NOMO-1 treated with DMSO at 0.1 percent for 48 hours (cell line): Measurements from ENCODE around the gene EFCAB6.

Experiments used
- DNase-seq: peaks from one replicate; lab custom pipeline; 2025; ENCODE audit not compliant: unreplicated experiment; lab: John Stamatoyannopoulos, UW

EFCAB6 gene

GRCh38 chr22:43642319-43643206, 169.5 kb downstream of the EFCAB6 start:
- no peak for DNase-seq

DNA sequence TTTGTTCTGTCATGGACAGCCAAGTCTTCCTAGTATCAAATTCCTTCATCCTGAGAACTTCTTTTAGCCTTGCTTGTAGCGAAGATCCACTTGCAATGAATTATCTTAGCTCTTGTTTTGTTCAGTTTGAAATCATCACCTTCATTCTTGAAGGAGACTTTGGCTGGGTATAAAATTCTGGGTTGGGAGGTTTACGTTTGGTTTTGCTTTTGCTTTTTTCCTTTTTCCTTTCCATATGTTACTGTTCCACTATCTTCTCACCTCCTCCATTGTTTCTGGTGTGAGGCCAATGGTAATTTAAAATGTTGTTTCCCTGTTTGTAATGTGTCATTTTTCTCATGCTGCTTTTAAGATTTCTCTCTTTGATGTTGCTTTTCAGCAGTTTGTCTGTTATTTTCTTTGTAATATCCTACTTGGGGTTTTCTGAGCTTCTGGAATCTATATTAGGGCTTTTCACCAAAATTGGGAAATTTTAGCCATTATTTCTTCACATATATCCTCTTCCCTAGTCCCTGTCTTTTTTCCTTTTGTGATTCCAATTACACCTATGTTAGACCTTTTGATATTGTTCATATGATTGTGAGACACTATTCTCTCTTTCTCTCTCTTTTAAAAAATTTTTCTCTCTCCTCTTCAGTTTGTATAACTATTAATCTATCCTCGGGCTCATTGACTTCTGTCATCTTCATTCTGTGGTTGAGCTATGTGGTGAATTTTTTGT, 172.7 kb downstream of the EFCAB6 start:
- no peak for DNase-seq

DNA sequence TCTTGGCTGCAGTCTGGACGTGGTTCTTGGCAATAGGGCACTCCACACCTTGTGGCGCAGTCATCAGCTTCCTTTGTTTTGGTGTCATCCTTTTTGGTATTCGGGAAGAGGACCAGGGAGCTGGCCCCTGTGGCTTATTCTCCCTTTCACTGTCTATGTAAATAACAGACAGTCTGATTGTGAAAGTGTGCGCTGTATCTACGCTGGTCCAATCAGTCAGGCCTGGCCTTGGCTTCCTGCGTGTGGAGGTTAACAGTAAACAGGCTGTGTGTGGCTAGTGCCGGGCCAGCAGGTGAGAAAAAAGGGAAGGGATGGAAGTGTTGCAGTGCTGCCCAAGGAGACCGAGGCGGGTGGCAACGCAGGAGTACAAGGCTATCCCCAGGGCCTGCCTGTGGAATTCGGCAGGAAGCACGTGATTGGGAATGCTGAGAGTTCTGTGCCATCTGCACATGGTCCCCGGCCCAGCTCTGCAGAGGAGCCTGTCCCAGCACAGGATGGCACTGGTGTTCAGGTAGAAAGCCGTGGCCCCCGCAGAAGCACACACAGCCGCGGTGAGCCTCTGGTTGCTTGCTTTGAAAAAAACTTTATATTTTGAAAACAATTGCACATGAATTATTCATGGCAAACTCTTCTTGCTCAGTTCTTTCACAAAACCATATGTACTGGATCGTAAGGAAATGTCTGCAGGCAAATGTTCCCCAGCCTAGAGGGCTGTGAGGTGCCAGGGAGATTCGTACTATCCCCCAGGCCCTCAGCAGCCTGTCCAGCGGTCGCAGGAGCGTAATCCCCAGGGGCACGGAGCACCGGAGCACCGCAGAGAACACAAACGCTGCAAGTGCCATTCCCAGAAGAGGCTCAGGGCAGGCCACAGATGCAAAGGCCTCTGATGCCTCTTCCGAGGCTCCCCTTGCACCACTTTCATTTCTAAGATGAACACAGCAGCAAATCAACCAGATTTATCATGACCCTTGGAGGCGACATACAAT, 174.5 kb downstream of the EFCAB6 start:
- no peak for DNase-seq

DNA sequence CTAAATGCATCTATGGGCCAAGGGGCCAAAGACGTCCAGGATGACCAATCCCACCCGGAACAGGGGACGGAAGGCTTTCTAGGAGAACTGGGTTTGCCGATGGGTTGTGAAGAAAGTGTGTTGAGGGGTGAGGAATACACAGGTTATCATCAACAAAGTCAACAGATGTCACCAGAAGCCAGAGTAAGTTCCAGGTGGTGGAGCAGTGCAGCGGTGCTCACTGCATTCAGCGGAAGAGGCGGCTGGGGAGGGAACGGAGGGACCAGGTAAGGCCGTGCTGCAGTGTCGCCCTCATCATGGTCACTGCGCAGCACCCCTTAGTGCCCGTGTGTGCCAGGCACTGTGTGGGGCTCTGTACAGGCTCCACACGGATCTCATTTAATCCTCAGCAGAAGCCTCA, 176.0 kb downstream of the EFCAB6 start:
- no peak for DNase-seq

GRCh38 chr22:43635101-43635500, 177.0 kb downstream of the EFCAB6 start:
- no peak for DNase-seq

GRCh38 chr22:43634316-43634715, 177.8 kb downstream of the EFCAB6 start:
- no peak for DNase-seq

DNA sequence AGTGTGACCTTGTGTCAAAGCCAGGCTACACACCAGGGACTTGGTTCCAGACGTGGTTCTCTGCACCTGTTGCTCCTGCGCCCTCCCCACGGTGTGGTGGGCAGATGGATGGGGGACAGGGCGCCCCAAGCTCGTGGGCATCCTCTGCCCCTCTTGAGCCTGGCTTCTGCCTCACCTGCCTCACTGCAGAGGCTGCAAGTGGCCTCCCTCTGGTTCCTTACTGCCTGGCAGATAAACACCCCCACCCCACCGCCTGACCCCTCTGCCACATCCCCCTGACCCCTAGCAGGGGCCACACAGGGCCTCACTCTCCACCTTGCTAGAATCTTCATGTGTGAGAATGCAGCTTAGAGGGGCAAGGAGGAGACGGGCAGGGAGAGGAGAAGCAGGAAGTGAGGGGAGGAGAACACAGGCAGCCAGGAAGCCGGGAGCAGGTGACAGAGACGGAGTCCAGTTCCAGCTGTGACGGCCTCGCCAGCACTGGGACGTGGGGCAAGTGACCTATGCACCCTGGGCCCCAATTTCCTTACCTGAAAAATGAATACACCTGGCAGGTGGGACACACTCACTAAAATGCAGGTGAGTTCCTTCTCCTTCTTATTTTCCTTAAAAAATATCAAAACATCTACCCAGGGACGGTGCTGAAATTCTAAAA, 178.3 kb downstream of the EFCAB6 start:
- no peak for DNase-seq

- DNase-seq: no peak
These were observed 180.3 kb downstream of the EFCAB6 start for GRCh38 chr22:43631846-43632245.

- no peak for DNase-seq
These were observed 180.9 kb downstream of the EFCAB6 start for GRCh38 chr22:43631201-43631600.

GRCh38 chr22:43630451-43630850, 181.7 kb downstream of the EFCAB6 start:
- DNase-seq: no peak

- no peak for DNase-seq
These were observed 183.9 kb downstream of the EFCAB6 start for GRCh38 chr22:43628250-43628649.

GRCh38 chr22:43627485-43628213, 184.5 kb downstream of the EFCAB6 start:
- DNase-seq: no peak

DNA sequence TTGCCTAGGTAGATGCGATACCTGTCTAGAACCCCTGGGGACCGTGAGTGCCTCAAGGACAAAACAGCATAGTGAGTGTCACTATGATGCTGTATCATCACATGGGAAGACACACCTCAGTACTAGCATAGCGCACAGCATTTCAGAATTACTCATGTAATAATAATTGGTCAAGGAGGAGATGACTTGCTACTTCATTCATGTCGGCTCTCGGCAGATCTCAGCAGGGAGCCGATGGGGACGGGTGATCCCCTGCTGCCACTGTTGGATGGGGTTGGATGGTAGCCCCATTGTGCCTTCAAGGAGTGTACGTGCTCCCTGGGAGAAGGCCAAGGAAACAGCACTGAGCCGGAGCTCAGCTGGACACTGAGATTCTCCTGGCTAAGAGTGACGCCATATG, 186.9 kb downstream of the EFCAB6 start:
- DNase-seq: no peak

GRCh38 chr22:43624144-43624998, 187.7 kb downstream of the EFCAB6 start:
- DNase-seq: no peak

DNA sequence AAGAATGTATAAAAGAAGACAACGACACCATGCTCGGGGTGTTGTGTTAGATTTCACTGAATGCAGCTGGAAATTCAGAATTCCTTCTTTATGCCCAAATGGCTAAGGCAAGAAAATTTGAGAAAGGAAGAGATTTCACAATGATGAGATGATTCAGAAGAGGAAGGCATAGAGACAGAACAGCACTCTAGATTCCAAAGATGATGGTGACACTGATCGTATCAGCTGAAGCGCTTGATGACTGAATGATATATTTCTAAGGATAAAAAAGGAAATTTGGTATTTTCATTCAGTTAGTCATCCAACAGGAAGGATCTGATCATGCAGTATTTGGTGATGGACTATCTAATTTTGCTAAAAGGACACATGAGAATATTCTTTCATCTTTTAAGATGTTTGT, 189.2 kb downstream of the EFCAB6 start:
- DNase-seq: no peak

GRCh38 chr22:43620197-43620596, 191.9 kb downstream of the EFCAB6 start:
- no peak for DNase-seq

DNA sequence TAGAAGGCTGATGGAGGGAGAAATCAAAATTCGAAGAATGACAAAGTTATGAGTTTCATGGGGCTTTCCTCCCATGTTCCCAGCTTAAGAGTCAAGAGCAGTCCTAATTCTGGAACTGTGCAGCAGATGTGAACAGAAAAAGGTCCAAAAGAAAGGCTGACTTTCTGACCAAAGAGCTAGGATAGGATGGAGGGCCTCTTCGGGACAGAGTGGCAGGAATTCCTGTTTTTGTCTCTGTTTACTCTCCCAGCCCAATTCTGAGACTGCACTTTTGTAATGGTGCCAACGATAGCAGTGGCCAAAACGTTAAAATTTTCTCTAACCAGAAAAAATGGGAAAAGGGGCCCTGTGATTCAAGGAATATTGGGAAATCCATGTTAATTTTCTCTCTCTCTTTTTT, 193.6 kb downstream of the EFCAB6 start:
- no peak for DNase-seq

DNA sequence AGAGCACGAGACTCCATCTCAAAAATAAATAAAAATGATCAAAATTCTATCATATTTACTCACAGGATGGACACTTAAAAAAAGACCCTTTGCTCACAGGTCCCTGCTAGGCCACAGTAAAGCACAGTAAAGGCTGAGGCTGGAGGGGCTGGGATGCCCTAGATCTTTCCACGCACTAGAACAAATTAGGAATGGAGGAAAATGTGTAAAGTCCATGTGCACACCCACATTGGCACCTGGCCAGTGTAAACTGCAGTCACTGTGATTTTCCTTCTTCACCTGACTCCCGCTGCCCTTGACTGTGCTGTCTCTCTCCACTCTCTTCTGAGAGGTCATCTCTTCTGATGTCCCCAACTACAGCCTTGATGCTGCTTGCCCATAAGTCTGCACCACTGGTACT, 195.5 kb downstream of the EFCAB6 start:
- DNase-seq: no peak

DNA sequence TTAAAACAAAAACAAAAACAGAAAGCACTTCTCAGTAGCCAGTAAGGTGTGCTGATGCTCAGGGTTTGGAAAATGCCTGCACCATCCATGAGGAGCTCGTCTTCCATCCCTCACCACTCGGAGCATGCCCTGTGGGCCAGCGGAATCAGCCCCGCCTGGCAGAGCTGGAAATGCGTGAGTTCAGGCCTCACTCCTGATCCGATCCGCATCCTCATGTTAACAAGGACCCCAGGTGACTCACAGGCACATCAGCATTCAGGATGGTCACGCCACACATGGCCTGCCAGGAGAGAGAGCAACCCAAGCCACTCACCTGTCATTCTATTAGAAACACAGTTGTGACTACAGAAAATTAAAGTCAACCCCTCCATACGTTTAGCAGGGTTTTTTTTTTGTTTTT, 211.8 kb downstream of the EFCAB6 start:
- no peak for DNase-seq
